Heart left ventricle (tissue), 13 donors: Measurements from ENCODE around the gene STRADB.
"Not testable (repeated sequence)": the region's sequence is repeated elsewhere in the genome, so short reads cannot be mapped to it uniquely, and the experiment has no call there.

Experiments
- POLR2A ChIP-seq, 2 donors: fragments of 450-650 bp; IDR thresholded peaks; one replicate each; pipeline ENCODE4 v1.6.1; 2017; ENCODE audit warnings: antibody characterized with exemption in 2 of 2, mild to moderate bottlenecking in 2 of 2, moderate library complexity in 2 of 2
- TF ChIP-seq, protein P1 (sequence below), 12 donors: fragments of 200-600 bp; sonication (generic) in 4 of 12; IDR thresholded peaks; one replicate each; pipeline versions ENCODE4 v1.5.0 to v1.8.0; 2018 to 2022; ENCODE audit warnings: antibody characterized with exemption in 12 of 12, mild to moderate bottlenecking in 5 of 12
- donor health status: ischemic (EF 13 %, LVEDD 7.1; RV severe dilation, severe dysfunction).
- donor health status: DM: no; HTN: yes; CAD: no.
- donor health status: DM: no; HTN: no; CAD: no.
- donor health status: ischemic (EF 25% LVEDD 6.9; RV normal size, moderate dysfunction).
- donor health status: ischemic (EF 25% LVEDD 5.7; RV mildly dilated, moderate dysfunction).
- donor health status: ischemic (EF 35%, LVEDD 5.7; RV mildly dilated, moderate dysfunction).
- donor health status: nonischemic (EF 11% LVEDD 7.7; RV severe dilation, severe dysfunction).
- donor health status: DM: yes; HTN: yes; CAD: no.
- donor health status: PGD.
- donor health status: ischemic (EF 29% LVEDD 5.4; RV normal size, mild dysfunction).
- donor health status: nonischemic (EF 23%, LVEDD 6.1; RV moderate dilation, normal function).

DNA sequence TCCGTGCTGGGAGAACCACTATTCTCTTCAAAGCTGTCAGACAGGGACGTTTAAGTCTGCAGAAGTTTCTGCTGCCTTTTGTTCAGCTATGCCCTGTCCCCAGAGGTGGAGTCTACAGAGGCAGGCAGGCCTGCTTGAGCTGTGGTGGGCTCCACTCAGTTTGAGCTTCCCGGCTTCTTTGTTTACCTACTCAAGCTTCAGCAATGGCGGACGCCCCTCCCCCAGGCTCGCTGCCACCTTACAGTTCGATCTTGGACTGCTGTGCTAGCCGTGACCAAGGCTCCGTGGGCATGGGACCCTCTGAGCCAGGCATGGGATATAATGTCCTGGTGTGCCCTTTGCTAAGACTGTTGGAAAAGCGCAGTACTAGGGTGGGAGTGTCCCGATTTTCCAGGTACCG lies 21.2 kb upstream of the STRADB start:
- TF ChIP-seq, protein P1, sequence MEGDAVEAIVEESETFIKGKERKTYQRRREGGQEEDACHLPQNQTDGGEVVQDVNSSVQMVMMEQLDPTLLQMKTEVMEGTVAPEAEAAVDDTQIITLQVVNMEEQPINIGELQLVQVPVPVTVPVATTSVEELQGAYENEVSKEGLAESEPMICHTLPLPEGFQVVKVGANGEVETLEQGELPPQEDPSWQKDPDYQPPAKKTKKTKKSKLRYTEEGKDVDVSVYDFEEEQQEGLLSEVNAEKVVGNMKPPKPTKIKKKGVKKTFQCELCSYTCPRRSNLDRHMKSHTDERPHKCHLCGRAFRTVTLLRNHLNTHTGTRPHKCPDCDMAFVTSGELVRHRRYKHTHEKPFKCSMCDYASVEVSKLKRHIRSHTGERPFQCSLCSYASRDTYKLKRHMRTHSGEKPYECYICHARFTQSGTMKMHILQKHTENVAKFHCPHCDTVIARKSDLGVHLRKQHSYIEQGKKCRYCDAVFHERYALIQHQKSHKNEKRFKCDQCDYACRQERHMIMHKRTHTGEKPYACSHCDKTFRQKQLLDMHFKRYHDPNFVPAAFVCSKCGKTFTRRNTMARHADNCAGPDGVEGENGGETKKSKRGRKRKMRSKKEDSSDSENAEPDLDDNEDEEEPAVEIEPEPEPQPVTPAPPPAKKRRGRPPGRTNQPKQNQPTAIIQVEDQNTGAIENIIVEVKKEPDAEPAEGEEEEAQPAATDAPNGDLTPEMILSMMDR (IDR thresholded peaks at IDR 0.05): not testable (repeated sequence)
- not testable (repeated sequence) for TF ChIP-seq POLR2A (IDR thresholded peaks at IDR 0.05)
